Activated T-cell treated with anti-CD3 and anti-CD28 coated beads, Interleukin-2, amount 50 U/mL, for 24 hours (primary cell): ENCODE results near the gene PPP2R3B.

ENCODE experiments used
- DNase-seq: peaks from one replicate; pipeline ENCODE4 v3.0.0-alpha.2; 2020
- H3K27ac Mint-ChIP-seq: 2 replicates; pipeline ENCODE4 v1.8.0; 2020; ENCODE audit warnings: mild to moderate bottlenecking, mixed read lengths
- H3K27me3 Mint-ChIP-seq: 2 replicates; pipeline ENCODE4 v1.8.0; 2020; ENCODE audit warnings: mixed read lengths
- H3K36me3 Mint-ChIP-seq: 2 replicates; pipeline ENCODE4 v1.8.0; 2020; ENCODE audit warnings: low read depth, mixed read lengths
- H3K4me1 Mint-ChIP-seq: 2 replicates; pipeline ENCODE4 v1.8.0; 2020; ENCODE audit warnings: low read depth, mixed read lengths
- H3K4me3 Mint-ChIP-seq: 2 replicates; pipeline ENCODE4 v1.8.0; 2020; ENCODE audit warnings: mild to moderate bottlenecking, moderate library complexity, mixed read lengths
- H3K9me3 Mint-ChIP-seq: 2 replicates; pipeline ENCODE4 v1.8.0; 2020; ENCODE audit warnings: mixed read lengths

PPP2R3B gene

GRCh38 chrX:346034-346813, 40.5 kb downstream of the PPP2R3B start:
- DNase-seq, result no peak
- Mint-ChIP-seq H3K4me1 (no peaks in the 10 kb centered on the region), H3K27ac (no peak overlapping the region), H3K36me3 (peaks cover 32% of the 10 kb centered on the region), H3K27me3 (no peaks in the 10 kb centered on the region), H3K9me3 (no peaks in the 10 kb centered on the region), H3K4me3 (no peak overlapping the region)

GRCh38 chrX:345020-345925, 41.4 kb downstream of the PPP2R3B start:
- Mint-ChIP-seq H3K27me3 (no peaks in the 10 kb centered on the region), H3K9me3 (no peaks in the 10 kb centered on the region), H3K36me3 (peaks cover 35% of the 10 kb centered on the region), H3K27ac (no peak overlapping the region), H3K4me1 (no peaks in the 10 kb centered on the region), H3K4me3 (no peak overlapping the region)
- DNase-seq, result no peak

- Mint-ChIP-seq H3K4me1 (no peaks in the 10 kb centered on the region), H3K9me3 (no peaks in the 10 kb centered on the region), H3K4me3 (no peak overlapping the region), H3K36me3 (peaks cover 29% of the 10 kb centered on the region), H3K27ac (no peak overlapping the region), H3K27me3 (no peaks in the 10 kb centered on the region)
- no peak for DNase-seq
Observed at GRCh38 chrX:344371-344901, 42.3 kb downstream of the PPP2R3B start.

GRCh38 chrX:341541-342101, 45.1 kb downstream of the PPP2R3B start:
- Mint-ChIP-seq H3K27ac (no peak overlapping the region), H3K27me3 (no peaks in the 10 kb centered on the region), H3K9me3 (no peaks in the 10 kb centered on the region), H3K36me3 (peaks cover 40% of the 10 kb centered on the region), H3K4me3 (no peak overlapping the region), H3K4me1 (no peaks in the 10 kb centered on the region)
- no peak for DNase-seq

GRCh38 chrX:340641-341423, 45.9 kb downstream of the PPP2R3B start:
- no peaks in the 10 kb centered on the region for H3K27me3 Mint-ChIP-seq
- DNase-seq, result no peak
- no peak overlapping the region for H3K27ac Mint-ChIP-seq
- no peaks in the 10 kb centered on the region for H3K9me3 Mint-ChIP-seq
- H3K4me3 Mint-ChIP-seq, result no peak overlapping the region
- peaks cover 47% of the 10 kb centered on the region for H3K36me3 Mint-ChIP-seq
- H3K4me1 Mint-ChIP-seq, result no peaks in the 10 kb centered on the region

GRCh38 chrX:340121-340520, 46.6 kb downstream of the PPP2R3B start:
- H3K4me1 Mint-ChIP-seq, result no peaks in the 10 kb centered on the region

GRCh38 chrX:338836-339400, 47.8 kb downstream of the PPP2R3B start:
- H3K4me3 Mint-ChIP-seq, result no peak overlapping the region
- H3K36me3 Mint-ChIP-seq, result peaks cover 42% of the 10 kb centered on the region
- no peak overlapping the region for H3K27ac Mint-ChIP-seq
- H3K4me1 Mint-ChIP-seq, result no peaks in the 10 kb centered on the region
- no peaks in the 10 kb centered on the region for H3K9me3 Mint-ChIP-seq
- DNase-seq, result no peak
- H3K27me3 Mint-ChIP-seq, result no peaks in the 10 kb centered on the region

More at GRCh38 chrX:340121-340520, 46.6 kb downstream of the PPP2R3B start:
- Mint-ChIP-seq H3K9me3 (no peaks in the 10 kb centered on the region), H3K4me3 (no peak overlapping the region), H3K27ac (no peak overlapping the region), H3K27me3 (no peaks in the 10 kb centered on the region), H3K36me3 (peaks cover 45% of the 10 kb centered on the region)
- no peak for DNase-seq

GRCh38 chrX:338281-338835, 48.3 kb downstream of the PPP2R3B start:
- no peak overlapping the region for H3K4me3 Mint-ChIP-seq
- no peaks in the 10 kb centered on the region for H3K27me3 Mint-ChIP-seq
- no peaks in the 10 kb centered on the region for H3K4me1 Mint-ChIP-seq
- no peak for DNase-seq
- no peaks in the 10 kb centered on the region for H3K9me3 Mint-ChIP-seq
- no peak overlapping the region for H3K27ac Mint-ChIP-seq
- peaks cover 42% of the 10 kb centered on the region for H3K36me3 Mint-ChIP-seq

GRCh38 chrX:337331-337831, 49.3 kb downstream of the PPP2R3B start:
- H3K4me1 Mint-ChIP-seq, result no peaks in the 10 kb centered on the region
- no peaks in the 10 kb centered on the region for H3K9me3 Mint-ChIP-seq
- DNase-seq, result no peak
- no peak overlapping the region for H3K27ac Mint-ChIP-seq
- no peak overlapping the region for H3K4me3 Mint-ChIP-seq
- H3K36me3 Mint-ChIP-seq, result peaks cover 46% of the 10 kb centered on the region
- H3K27me3 Mint-ChIP-seq, result no peaks in the 10 kb centered on the region

- Mint-ChIP-seq H3K27ac (no peak overlapping the region), H3K4me3 (no peak overlapping the region), H3K27me3 (peaks cover 8% of the 10 kb centered on the region), H3K36me3 (peaks cover 40% of the 10 kb centered on the region), H3K9me3 (no peaks in the 10 kb centered on the region), H3K4me1 (peaks cover 2% of the 10 kb centered on the region)
- DNase-seq, result no peak
Observed at GRCh38 chrX:336227-336626, 50.5 kb downstream of the PPP2R3B start.

- Mint-ChIP-seq H3K9me3 (no peaks in the 10 kb centered on the region), H3K27ac (no peak overlapping the region), H3K4me3 (no peak overlapping the region), H3K27me3 (peaks cover 8% of the 10 kb centered on the region), H3K4me1 (peaks cover 2% of the 10 kb centered on the region), H3K36me3 (peaks cover 38% of the 10 kb centered on the region)
- no peak for DNase-seq
Observed at GRCh38 chrX:335758-336155, 51.0 kb downstream of the PPP2R3B start.

GRCh38 chrX:334971-335757, 51.5 kb downstream of the PPP2R3B start:
- no peak overlapping the region for H3K4me3 Mint-ChIP-seq
- DNase-seq, result no peak
- peaks cover 36% of the 10 kb centered on the region for H3K36me3 Mint-ChIP-seq
- H3K9me3 Mint-ChIP-seq, result no peaks in the 10 kb centered on the region
- no peak overlapping the region for H3K27ac Mint-ChIP-seq
- H3K4me1 Mint-ChIP-seq, result peaks cover 2% of the 10 kb centered on the region
- peaks cover 8% of the 10 kb centered on the region for H3K27me3 Mint-ChIP-seq
